ENCODE measurements around the gene SMIM28.

DNA sequence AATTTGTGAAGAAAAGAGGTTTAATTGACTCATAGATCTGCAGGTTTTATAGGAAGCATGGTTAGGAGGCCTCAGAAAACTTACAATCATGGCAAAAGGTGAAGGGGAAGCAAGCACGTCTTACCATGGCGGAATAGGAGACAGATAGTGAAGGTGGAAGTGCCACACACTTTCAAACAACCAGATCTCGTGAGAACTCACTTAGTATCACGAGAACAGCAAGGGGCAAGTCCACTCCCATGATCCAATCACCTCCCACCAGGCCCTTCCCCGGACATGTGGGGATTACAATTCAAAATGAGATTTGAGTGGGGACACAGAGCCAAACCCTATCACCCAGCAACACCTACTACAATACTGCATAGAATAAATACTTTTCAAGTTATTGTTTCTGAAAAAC, 19.0 kb downstream of the SMIM28 start:
- TF ChIP-seq, protein P1, sequence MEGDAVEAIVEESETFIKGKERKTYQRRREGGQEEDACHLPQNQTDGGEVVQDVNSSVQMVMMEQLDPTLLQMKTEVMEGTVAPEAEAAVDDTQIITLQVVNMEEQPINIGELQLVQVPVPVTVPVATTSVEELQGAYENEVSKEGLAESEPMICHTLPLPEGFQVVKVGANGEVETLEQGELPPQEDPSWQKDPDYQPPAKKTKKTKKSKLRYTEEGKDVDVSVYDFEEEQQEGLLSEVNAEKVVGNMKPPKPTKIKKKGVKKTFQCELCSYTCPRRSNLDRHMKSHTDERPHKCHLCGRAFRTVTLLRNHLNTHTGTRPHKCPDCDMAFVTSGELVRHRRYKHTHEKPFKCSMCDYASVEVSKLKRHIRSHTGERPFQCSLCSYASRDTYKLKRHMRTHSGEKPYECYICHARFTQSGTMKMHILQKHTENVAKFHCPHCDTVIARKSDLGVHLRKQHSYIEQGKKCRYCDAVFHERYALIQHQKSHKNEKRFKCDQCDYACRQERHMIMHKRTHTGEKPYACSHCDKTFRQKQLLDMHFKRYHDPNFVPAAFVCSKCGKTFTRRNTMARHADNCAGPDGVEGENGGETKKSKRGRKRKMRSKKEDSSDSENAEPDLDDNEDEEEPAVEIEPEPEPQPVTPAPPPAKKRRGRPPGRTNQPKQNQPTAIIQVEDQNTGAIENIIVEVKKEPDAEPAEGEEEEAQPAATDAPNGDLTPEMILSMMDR (IDR thresholded peaks at IDR 0.05) = no peak
- no peak for TF ChIP-seq POLR2A (IDR thresholded peaks at IDR 0.05)

Data from Peyer's patch (tissue), 4 donors.